ENCODE data around the gene C1QL1. TPM values are rescaled to one million over a fixed set of nuclear protein-coding genes. Genes with fewer than 3 reads are reported as not detected.

The C1QL1 gene
- polyA plus RNA-seq, 1 donor from 2014 or later = not detected

- Mint-ChIP-seq H3K36me3 (no peaks in the 10 kb centered on the region), H3K27ac (no peak overlapping the region), H3K4me3 (no peak overlapping the region), H3K4me1 (peaks cover 0 to 1% (median 0%) of the 10 kb centered on the region in 3 donors), H3K9me3 (peaks cover 0 to 2% (median 0%) of the 10 kb centered on the region in 3 donors), H3K27me3 (peaks cover 32% of the 10 kb centered on the region)
Measured at GRCh38 chr17:44977814-44978550, 9.9 kb upstream of the C1QL1 start.

GRCh38 chr17:44977065-44977464 is 9.0 kb upstream of the C1QL1 start:
- H3K4me1 Mint-ChIP-seq = peaks cover 0 to 1% (median 0%) of the 10 kb centered on the region in 3 donors
- H3K4me3 Mint-ChIP-seq = no peak overlapping the region
- peaks cover 32% of the 10 kb centered on the region for H3K27me3 Mint-ChIP-seq

GRCh38 chr17:44976206-44976605 is 8.1 kb upstream of the C1QL1 start:
- H3K27ac Mint-ChIP-seq = peak overlapping the region in 1 of 3 donors; percentile 18
- peaks cover 0 to 1% (median 0%) of the 10 kb centered on the region in 3 donors for H3K4me1 Mint-ChIP-seq
- H3K9me3 Mint-ChIP-seq = no peaks in the 10 kb centered on the region
- no peaks in the 10 kb centered on the region for H3K36me3 Mint-ChIP-seq
- H3K4me3 Mint-ChIP-seq = no peak overlapping the region
- H3K27me3 Mint-ChIP-seq = peaks cover 29% of the 10 kb centered on the region

More at GRCh38 chr17:44977065-44977464, 9.0 kb upstream of the C1QL1 start:
- no peaks in the 10 kb centered on the region for H3K36me3 Mint-ChIP-seq
- no peaks in the 10 kb centered on the region for H3K9me3 Mint-ChIP-seq
- no peak overlapping the region for H3K27ac Mint-ChIP-seq

- Mint-ChIP-seq H3K4me3 (no peak overlapping the region), H3K9me3 (no peaks in the 10 kb centered on the region), H3K4me1 (peaks cover 12 to 14% (median 12%) of the 10 kb centered on the region in 3 donors), H3K27me3 (peaks cover 27% of the 10 kb centered on the region), H3K27ac (no peak overlapping the region), H3K36me3 (no peaks in the 10 kb centered on the region)
Measured at GRCh38 chr17:44972953-44973352, 4.8 kb upstream of the C1QL1 start.

- no peaks in the 10 kb centered on the region for H3K36me3 Mint-ChIP-seq
- peaks cover 12 to 15% (median 12%) of the 10 kb centered on the region in 3 donors for H3K4me1 Mint-ChIP-seq
Measured at GRCh38 chr17:44971776-44972483, 3.8 kb upstream of the C1QL1 start.

GRCh38 chr17:44970136-44970741 is 2.1 kb upstream of the C1QL1 start:
- H3K9me3 Mint-ChIP-seq = no peaks in the 10 kb centered on the region
- no peaks in the 10 kb centered on the region for H3K36me3 Mint-ChIP-seq
- H3K27ac Mint-ChIP-seq = peak overlapping the region in 1 of 3 donors; percentile 16
- peaks cover 16 to 21% (median 21%) of the 10 kb centered on the region in 3 donors for H3K4me1 Mint-ChIP-seq
- H3K4me3 Mint-ChIP-seq = peak overlapping the region; percentile 33 to 89 (median 74)
- H3K27me3 Mint-ChIP-seq = peaks cover 40% of the 10 kb centered on the region

More at GRCh38 chr17:44971776-44972483, 3.8 kb upstream of the C1QL1 start:
- Mint-ChIP-seq H3K27ac (no peak overlapping the region), H3K27me3 (peaks cover 28% of the 10 kb centered on the region), H3K4me3 (peak overlapping the region in 1 of 4 donors; percentile 46), H3K9me3 (no peaks in the 10 kb centered on the region)

- Mint-ChIP-seq H3K4me1 (peaks cover 16 to 21% (median 21%) of the 10 kb centered on the region in 3 donors), H3K36me3 (peaks cover 1% of the 10 kb centered on the region), H3K27me3 (peaks cover 42% of the 10 kb centered on the region), H3K4me3 (peak overlapping the region; percentile 33 to 89 (median 70)), H3K9me3 (no peaks in the 10 kb centered on the region), H3K27ac (peak overlapping the region in 1 of 3 donors; percentile 60)
Measured at GRCh38 chr17:44969144-44969780, 1.2 kb upstream of the C1QL1 start.

GRCh38 chr17:44967907-44968224 is 237 bp downstream of the C1QL1 start:
- no peak overlapping the region for H3K27ac Mint-ChIP-seq
- peak overlapping the region in 1 of 4 donors; percentile 33 for H3K4me3 Mint-ChIP-seq
- H3K9me3 Mint-ChIP-seq = no peaks in the 10 kb centered on the region
- H3K36me3 Mint-ChIP-seq = peaks cover 2% of the 10 kb centered on the region
- H3K27me3 Mint-ChIP-seq = peaks cover 50% of the 10 kb centered on the region
- H3K4me1 Mint-ChIP-seq = peaks cover 16 to 21% (median 21%) of the 10 kb centered on the region in 3 donors

- peak overlapping the region in 3 of 4 donors; percentile 8 to 84 (median 34) for H3K4me3 Mint-ChIP-seq
Measured at GRCh38 chr17:44967026-44967906, 837 bp downstream of the C1QL1 start.

GRCh38 chr17:44966348-44967025 is 1.6 kb downstream of the C1QL1 start:
- peaks cover 16 to 21% (median 21%) of the 10 kb centered on the region in 3 donors for H3K4me1 Mint-ChIP-seq
- no peaks in the 10 kb centered on the region for H3K9me3 Mint-ChIP-seq
- peaks cover 57% of the 10 kb centered on the region for H3K27me3 Mint-ChIP-seq
- H3K36me3 Mint-ChIP-seq = peaks cover 2% of the 10 kb centered on the region
- peak overlapping the region; percentile 34 to 84 (median 69) for H3K4me3 Mint-ChIP-seq
- H3K27ac Mint-ChIP-seq = no peak overlapping the region

More at GRCh38 chr17:44967026-44967906, 837 bp downstream of the C1QL1 start:
- no peaks in the 10 kb centered on the region for H3K9me3 Mint-ChIP-seq
- peaks cover 54% of the 10 kb centered on the region for H3K27me3 Mint-ChIP-seq
- peaks cover 2% of the 10 kb centered on the region for H3K36me3 Mint-ChIP-seq
- H3K27ac Mint-ChIP-seq = no peak overlapping the region
- peaks cover 16 to 21% (median 21%) of the 10 kb centered on the region in 3 donors for H3K4me1 Mint-ChIP-seq

GRCh38 chr17:44965481-44966234 is 2.4 kb downstream of the C1QL1 start:
- H3K27me3 Mint-ChIP-seq = peaks cover 62% of the 10 kb centered on the region
- H3K27ac Mint-ChIP-seq = peak overlapping the region in 1 of 3 donors; percentile 50
- peak overlapping the region in 3 of 4 donors; percentile 64 to 72 (median 66) for H3K4me3 Mint-ChIP-seq
- peaks cover 16 to 21% (median 21%) of the 10 kb centered on the region in 3 donors for H3K4me1 Mint-ChIP-seq
- H3K9me3 Mint-ChIP-seq = no peaks in the 10 kb centered on the region
- H3K36me3 Mint-ChIP-seq = peaks cover 2% of the 10 kb centered on the region

GRCh38 chr17:44961921-44962350 is 6.2 kb downstream of the C1QL1 start:
- no peak overlapping the region for H3K27ac Mint-ChIP-seq
- no peak overlapping the region for H3K4me3 Mint-ChIP-seq
- no peaks in the 10 kb centered on the region for H3K9me3 Mint-ChIP-seq
- peaks cover 2% of the 10 kb centered on the region for H3K36me3 Mint-ChIP-seq
- peaks cover 4 to 9% (median 9%) of the 10 kb centered on the region in 3 donors for H3K4me1 Mint-ChIP-seq
- H3K27me3 Mint-ChIP-seq = peaks cover 65% of the 10 kb centered on the region

- Mint-ChIP-seq H3K27me3 (peaks cover 59% of the 10 kb centered on the region), H3K4me1 (peaks cover 1 to 4% (median 3%) of the 10 kb centered on the region in 3 donors), H3K27ac (no peak overlapping the region), H3K36me3 (peaks cover 2% of the 10 kb centered on the region), H3K9me3 (no peaks in the 10 kb centered on the region), H3K4me3 (peak overlapping the region in 2 of 4 donors; percentile 32 to 48)
Measured at GRCh38 chr17:44960691-44961090, 7.4 kb downstream of the C1QL1 start.

Data from IgD-negative memory B cell (primary cell).